Left ventricle myocardium superior (tissue), 1 donor: ENCODE results near the gene EVL. TPM values are rescaled to one million over a fixed set of nuclear protein-coding genes. Genes with fewer than 3 reads are reported as not detected.

ENCODE experiments used
- ATAC-seq: fragments of 200-7000 bp; cut with Tn5 transposase; one replicate; pipeline ENCODE4 v1.9.1; 2020; ENCODE audit warnings: mild to moderate bottlenecking, moderate library complexity
- DNase-seq: peaks from one replicate; pipeline ENCODE4 v3.0.0-alpha.2; 2020
- intact Hi-C: fragments of 100-400 bp; cut with micrococcal nuclease; formaldehyde crosslinking; loops from one replicate; pipeline ENCODE4 v1.11.0; 2022
- total RNA-seq: library from RNA; stranded (reverse); fragmentation: NEBNext Ultra II Directional; extraction: Animal tissue kit (Norgen Biotek cat#: 25700); gene quantifications from one replicate; pipeline ENCODE4 v1.2.1, GENCODE V29; 2021
- donor health status: DM: no; HTN: yes; CAD: no; lungs with severe emphysema.

EVL gene
- total RNA-seq, 1 donor from 2014 or later: 54.4 TPM

DNA sequence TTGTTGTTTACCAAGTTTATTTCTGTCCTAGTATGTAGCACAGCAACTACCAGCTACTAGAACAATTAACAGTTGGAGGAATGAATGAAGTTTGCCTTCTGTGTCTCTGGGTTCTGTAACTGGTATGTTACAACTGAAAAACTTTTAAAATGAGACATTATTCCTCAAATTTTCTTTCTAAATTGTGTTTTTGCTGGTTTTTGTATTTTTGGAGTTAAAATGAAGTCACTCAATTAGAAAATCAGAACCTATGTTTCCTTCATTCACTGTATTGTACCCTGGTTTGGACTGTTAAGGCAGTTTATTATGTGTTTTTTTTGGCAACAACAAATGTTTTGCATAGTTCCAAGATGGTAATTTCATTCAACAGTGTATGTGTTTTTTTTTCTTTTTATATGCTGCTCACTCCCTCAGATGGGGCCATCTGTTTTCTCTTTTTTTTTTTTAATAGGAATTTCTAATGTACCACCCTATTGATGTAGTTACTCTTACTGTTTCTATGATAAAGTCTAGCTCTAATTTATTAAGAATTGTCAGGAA is 30.2 kb upstream of the EVL start:
- ATAC-seq: no peak
- intact Hi-C loops: no loop called here
- DNase-seq: no peak

- ATAC-seq (no peak), DNase-seq (no peak)
- intact Hi-C loops: no loop called here
Measured at GRCh38 chr14:100035700-100036099, 29.5 kb upstream of the EVL start.

- no peak for ATAC-seq
- DNase-seq: no peak
- intact Hi-C loops: no loop called here
Measured at GRCh38 chr14:100037353-100037752, 27.9 kb upstream of the EVL start.

DNA sequence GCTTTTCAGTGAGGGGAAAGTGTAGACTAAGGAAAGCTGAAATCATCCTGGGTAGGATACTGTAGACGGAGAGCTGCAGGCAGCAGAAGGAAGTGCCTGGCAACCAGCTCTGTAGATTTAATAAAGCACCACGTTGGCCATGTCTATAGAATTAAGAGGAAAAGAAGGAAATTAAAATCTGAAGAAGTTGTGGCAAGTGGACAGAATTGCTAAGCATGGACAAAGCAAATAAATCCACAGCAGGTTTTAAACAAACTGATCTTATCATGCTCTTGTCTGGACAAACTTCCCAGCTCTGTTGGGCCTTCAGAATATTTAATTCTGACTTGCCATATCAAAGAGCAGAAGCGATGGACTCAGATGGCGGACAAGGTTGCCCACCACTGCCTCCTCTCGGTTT is 27.2 kb upstream of the EVL start:
- intact Hi-C loops: no loop called here
- ATAC-seq: no peak

GRCh38 chr14:100039903-100040302 is 25.3 kb upstream of the EVL start:
- no peak for ATAC-seq
- intact Hi-C loops: no loop called here
- DNase-seq: no peak

More for the DNA sequence above, 27.2 kb upstream of the EVL start:
- no peak for DNase-seq

DNA sequence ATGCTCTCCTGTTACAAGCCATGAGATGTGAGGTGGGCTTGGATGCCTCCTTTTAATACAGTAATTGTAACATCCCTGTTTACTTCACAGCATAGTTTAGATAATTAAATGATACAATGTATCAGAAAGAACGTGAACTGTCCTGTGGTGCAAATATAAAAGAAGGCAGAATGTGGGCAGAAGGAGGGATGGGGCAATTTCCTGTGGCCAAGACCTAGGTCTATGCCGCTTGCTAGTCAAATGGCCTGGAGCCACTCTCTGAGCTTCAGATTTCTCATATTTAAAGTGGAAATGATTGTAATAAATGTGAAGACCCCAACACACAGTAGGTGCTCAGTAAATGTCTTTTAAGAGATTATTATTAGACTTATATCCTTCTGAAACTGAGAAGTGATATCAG is 24.0 kb upstream of the EVL start:
- ATAC-seq: no peak
- intact Hi-C loops: no loop called here

GRCh38 chr14:100042286-100042685 is 22.9 kb upstream of the EVL start:
- intact Hi-C loops: no loop called here
- no peak for ATAC-seq

More for the DNA sequence above, 24.0 kb upstream of the EVL start:
- DNase-seq: no peak

DNA sequence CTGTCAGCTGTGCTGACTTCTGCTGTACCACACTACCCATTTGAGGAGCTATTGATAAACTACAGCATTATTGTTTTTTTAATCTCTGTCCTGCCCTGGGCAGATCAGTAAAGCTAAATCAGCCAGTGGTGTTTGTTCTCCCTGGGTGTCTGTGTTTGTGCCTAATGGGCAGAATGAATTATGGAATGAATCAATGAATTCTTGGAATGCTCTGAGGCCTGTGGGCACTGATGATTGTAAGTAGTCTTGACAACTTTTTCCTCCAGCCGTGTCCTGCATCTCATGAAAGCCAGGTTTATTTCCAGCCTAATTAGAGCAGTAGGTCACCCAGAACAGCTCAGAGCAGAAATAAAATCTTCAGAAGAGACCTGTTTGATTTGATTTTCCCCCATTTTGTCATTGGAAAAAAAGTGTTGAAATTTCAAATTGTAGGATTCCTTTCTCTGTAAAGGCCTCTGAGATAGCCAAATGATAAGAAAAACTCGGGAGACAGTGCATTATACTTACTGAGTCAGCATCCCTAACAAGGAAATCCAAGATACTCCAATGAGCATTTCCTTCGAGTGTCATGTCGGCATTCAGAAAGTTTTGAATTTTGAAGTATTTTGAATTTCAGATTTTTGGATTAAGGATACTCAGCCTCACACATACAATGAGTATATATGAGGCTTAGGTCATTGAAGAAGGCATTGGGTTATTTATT is 19.4 kb upstream of the EVL start:
- intact Hi-C loops: no loop called here
- ATAC-seq (no peak), DNase-seq (no peak)

More at GRCh38 chr14:100042286-100042685, 22.9 kb upstream of the EVL start:
- DNase-seq: no peak

DNA sequence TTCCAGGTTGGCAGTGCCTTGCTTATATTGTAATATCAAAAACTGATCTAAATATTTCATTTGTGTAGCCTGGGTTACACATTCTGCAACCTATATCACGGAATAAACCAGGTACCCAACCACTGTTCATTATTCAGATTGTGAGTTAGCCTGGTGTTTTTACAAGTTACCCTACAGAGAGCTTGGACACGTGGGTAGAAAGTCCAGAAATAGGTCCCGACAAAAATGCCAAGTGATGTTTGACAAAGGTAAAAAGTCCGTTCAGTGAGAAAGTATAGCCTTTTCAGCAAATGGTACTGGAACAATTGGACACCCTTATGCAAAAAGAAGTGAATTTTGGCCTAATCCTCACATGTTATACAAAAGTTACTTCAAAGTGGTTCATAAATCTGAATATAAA is 17.6 kb upstream of the EVL start:
- DNase-seq: no peak
- intact Hi-C loops: no loop called here
- no peak for ATAC-seq

DNA sequence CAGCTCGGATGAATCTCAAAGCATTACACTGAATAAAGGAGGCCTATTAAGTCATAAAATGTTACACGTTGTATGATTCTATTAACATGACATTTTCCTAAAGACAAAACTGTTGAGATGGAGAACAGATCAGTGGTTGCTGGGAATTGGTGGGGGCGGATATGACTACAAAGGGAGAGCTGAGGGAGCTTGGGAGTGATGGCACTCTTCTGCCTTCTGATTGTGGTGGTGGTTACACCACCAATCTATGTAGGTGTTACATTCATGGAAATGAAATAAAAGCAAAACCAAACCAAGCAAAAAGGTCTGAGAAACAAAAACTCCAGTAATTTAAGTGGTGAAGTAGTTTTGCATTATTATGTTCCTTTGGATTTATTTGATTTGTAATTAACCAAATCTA is 16.4 kb upstream of the EVL start:
- no peak for ATAC-seq
- intact Hi-C loops: no loop called here
- DNase-seq: no peak

DNA sequence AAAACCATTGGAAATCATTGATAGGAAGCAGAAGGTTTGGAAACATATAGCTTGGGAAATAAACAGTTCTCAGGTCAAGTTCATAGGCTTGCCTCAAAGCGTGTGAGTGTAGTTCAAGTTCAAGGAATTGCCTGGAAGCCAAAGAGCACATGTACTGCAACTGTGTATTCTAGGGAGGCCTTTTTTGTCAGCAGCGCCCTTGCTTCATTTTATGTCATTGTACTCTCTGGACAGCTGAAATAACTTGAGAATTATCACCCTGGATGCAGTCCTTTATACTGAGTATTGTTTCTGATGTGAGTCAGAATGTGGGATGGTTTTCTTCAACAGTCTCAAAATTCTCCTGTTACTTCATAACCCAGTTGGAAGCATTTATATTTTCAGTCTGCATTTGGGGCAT is 16.0 kb upstream of the EVL start:
- ATAC-seq (peak; percentile 66), DNase-seq (no peak)
- intact Hi-C loops: no loop called here

DNA sequence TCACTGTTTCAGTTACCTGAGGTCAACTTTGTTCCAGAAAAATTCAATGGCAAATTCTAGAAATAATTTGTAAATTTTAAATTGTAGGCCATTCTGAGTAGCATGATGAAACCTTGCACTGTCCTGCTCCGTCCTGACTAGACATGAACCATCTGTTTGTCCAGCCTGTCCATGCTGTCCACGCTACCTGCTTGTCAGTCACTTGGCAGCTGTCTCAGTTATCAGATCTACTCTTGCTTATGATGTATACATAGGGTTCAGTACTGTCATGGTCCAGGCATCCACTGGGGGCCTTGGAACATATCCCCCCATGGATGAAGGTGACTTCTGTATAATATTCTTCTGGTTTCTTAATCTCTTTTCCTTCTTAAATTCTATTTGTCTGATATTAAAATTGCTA is 14.1 kb upstream of the EVL start:
- DNase-seq: no peak
- intact Hi-C loops: no loop called here
- no peak for ATAC-seq

GRCh38 chr14:100051543-100051942 is 13.7 kb upstream of the EVL start:
- ATAC-seq (no peak), DNase-seq (no peak)
- intact Hi-C loops: no loop called here

- no peak for DNase-seq
- ATAC-seq: no peak
- intact Hi-C loops: no loop called here
Measured at GRCh38 chr14:100052819-100053218, 12.4 kb upstream of the EVL start.

DNA sequence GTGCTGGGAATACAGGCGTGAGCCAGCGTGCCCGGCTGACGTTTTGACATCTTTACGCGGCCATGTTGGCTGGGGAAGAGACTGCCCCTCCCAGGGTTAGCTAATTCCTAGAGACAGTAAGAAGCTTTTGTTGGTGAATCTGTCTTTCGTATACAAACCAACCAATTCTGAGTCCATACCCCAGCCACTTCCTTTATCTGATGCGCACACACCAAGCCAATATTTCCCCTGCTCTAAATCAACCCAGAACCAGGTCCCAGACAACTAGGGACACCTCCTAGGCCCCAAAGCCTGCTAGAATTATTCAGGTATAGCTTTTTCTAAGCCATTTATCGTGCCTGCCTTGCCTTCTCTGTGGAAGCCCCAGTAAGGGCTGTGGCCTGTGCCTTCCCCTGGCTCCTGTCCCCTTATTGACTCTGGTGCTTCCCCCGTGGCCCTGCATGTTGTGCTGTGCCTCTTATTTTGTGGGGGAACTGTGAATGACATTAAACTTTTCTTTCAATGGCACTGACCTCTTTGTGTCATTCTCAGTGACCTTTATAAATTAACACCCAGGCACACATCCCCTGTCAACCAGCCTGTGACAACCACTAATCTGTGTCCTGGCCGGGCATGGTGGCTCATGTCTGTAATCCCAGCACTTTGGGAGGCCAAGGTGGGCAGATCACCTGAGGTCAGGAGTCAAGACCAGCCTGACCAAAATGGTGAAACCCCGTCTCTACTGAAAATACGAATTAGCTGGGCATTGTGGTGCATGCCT is 10.7 kb upstream of the EVL start:
- no peak for ATAC-seq
- DNase-seq: no peak
- intact Hi-C loops: no loop called here

- no peak for ATAC-seq
- intact Hi-C loops: no loop called here
- DNase-seq: no peak
Measured at GRCh38 chr14:100056431-100056830, 8.8 kb upstream of the EVL start.

DNA sequence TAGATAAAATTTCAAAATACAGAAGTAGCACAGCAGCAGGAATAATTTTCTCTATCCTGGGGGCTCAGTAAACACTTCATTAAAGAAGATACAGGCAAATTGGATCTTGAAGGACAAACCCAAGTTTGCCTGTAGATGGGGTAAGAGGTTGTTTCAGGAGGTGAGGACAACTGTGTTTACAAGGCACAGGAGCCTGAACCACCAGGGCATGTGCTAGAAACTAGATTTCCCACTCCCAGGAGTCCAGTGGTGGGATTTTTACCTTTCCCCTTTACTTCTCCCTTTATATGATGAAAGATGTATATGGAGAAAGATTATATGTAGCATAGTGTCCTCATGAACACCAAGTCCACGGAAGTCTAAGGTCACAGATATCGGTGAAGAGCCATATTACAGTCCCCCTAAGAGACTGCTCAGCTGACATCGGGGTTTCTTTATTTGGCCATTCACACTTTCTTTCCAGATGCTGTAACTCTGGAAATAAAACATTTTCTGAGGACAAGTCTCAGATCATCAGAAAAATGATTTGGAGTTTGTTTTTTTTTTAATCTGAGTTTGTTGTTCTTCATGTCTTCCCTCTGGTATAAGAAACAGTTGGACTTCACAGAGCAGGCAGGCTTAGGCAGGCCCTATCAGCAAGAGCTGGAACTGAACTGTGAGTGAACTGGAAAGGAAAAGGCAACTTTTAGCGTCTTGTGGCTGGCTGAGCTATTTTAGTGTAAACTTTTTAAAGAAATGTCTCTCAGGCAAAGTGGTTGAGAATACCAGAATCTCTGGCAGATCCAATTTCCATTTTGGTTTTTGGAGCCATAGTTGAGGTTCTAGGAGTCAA is 8.0 kb upstream of the EVL start:
- intact Hi-C loops: no loop called here
- ATAC-seq (peak; percentile 76), DNase-seq (no peak)

DNA sequence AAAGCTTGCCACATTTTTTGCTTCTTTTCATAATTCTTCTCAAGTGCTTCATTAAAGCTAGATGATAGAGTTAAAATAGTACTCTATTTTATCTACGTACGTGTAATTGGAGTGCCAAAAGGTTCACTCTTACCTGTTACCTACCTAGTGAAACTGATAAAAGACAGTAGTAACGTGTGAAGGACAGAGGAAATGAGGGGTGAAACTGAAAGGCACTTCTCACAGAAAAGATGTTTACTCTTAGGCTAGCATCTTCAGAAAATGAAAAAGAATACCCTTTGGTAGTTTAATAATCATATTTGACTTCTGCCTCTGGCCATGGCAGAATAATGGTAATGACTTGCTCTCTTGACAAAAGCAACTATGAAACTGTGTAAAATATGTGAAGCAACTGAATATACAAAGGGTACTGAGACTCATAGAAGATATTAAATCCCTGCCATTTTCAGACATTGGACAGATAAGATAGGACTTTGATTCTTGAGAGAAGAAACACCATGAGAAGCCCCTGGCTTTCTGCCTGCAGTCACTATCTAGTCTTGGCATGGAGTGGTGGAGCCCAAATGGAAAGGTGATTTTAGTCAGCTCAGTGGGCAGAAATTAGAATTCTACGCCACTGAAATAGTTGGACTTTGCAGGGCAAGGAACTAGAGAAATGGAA is 6.3 kb upstream of the EVL start:
- ATAC-seq (no peak), DNase-seq (no peak)
- intact Hi-C loops: no loop called here

GRCh38 chr14:100059438-100059781 is 5.8 kb upstream of the EVL start:
- intact Hi-C loops: no loop called here
- DNase-seq: no peak
- peak; percentile 80 for ATAC-seq
